ENCODE results near the gene POLG. TPM values are rescaled to one million over a fixed set of nuclear protein-coding genes. Genes with fewer than 3 reads are reported as not detected.

POLG gene
- total and polyA plus RNA-seq, 7 donors, result 32.6 to 64.5 (median 52.7) TPM

DNA sequence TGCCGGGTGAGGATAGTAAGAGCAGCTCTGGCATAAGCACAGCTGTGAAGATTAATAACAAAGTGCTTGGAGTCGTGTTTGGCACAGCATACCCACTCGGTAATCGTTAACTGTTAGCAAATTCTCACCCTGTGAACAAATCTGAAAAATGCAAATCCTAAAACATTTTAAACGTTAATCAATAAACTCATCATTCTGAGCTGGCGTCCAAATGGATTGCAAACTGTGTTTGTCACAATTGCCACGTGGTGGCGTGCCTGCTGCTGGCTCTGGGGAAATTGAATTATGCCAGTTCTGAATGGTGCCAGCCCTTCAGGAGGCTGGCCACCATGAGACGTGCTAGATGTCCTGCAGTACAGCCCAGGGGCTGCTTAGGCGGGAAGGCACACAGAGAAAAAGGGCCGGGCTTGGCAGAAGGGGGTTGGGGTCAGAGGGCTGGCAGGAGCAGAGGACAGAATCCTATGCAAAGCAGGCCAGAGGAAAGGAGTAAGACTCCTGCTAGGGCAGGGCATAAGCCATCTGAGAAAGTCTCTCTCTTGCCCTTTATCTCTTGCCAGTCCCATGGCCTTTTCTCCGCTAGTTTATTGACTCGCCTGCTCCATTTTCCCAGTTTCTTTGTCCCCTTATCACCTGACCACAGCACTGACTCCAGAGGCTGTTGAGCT lies 22.1 kb upstream of the POLG start:
- Histone ChIP-seq H3K27me3 (ENCODE audit: insufficient read depth in 3 of 3, low read length in 2 of 3) (peaks cover 0 to 82% (median 17%) of the 10 kb centered on the region in 3 donors), H3K27ac (no peak overlapping the region), H3K9me3 (no peaks in the 10 kb centered on the region), H3K36me3 (ENCODE audit: insufficient read depth in 1 of 2, low read depth in 1 of 2) (no peaks in the 10 kb centered on the region), H3K4me1 (peaks cover 7% of the 10 kb centered on the region), H3K4me3 (no peak overlapping the region)
- DNase-seq (no peak), ATAC-seq (no peak)
- 26 to 30% (median 29%) methylated on average over 13 of the region's 13 CpGs for WGBS, 3 donors
- TF ChIP-seq, protein P1, sequence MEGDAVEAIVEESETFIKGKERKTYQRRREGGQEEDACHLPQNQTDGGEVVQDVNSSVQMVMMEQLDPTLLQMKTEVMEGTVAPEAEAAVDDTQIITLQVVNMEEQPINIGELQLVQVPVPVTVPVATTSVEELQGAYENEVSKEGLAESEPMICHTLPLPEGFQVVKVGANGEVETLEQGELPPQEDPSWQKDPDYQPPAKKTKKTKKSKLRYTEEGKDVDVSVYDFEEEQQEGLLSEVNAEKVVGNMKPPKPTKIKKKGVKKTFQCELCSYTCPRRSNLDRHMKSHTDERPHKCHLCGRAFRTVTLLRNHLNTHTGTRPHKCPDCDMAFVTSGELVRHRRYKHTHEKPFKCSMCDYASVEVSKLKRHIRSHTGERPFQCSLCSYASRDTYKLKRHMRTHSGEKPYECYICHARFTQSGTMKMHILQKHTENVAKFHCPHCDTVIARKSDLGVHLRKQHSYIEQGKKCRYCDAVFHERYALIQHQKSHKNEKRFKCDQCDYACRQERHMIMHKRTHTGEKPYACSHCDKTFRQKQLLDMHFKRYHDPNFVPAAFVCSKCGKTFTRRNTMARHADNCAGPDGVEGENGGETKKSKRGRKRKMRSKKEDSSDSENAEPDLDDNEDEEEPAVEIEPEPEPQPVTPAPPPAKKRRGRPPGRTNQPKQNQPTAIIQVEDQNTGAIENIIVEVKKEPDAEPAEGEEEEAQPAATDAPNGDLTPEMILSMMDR (IDR thresholded peaks at IDR 0.05), result peak; percentile 9
- intact Hi-C loops (cut with DNase I), result loop anchor here in 1 of 2 donors (5.0 to 10.0 kb wide), 2 partner anchors 116 to 198 kb away; no protein-coding TSS in a partner anchor

DNA sequence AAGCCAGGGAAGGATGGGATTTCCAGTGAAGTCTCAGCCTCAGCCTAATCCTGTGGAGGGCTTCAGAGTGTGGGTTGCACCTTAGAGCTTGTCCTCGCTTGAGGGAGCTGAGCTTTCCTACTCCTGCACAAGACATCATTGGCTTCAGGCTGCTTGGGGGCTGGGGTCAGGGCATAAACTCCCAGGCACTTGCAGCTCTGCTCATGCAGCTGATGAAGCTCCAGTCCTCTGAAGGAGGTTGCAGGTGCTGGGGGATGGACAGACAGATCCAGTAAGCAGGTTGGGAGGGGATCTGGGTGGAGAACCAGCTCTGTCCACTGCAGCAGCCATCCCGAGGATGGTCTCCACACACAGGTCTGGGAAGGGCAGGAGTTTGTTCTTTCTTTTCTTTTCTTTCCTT lies 19.4 kb upstream of the POLG start:
- TF ChIP-seq, protein P1 (IDR thresholded peaks at IDR 0.05), result no peak
- DNase-seq (no peak), ATAC-seq (no peak)
- H3K4me1 ChIP-seq, result peaks cover 3% of the 10 kb centered on the region
- no peaks in the 10 kb centered on the region for H3K36me3 ChIP-seq (ENCODE audit: insufficient read depth in 1 of 2, low read depth in 1 of 2)
- H3K9me3 ChIP-seq, result no peaks in the 10 kb centered on the region
- intact Hi-C loops (cut with DNase I), result loop anchor here in 1 of 2 donors (10.0 kb wide), 1 partner anchor 201 kb away; no protein-coding TSS in a partner anchor
- no peak overlapping the region for H3K4me3 ChIP-seq
- no peak overlapping the region for H3K27ac ChIP-seq
- H3K27me3 ChIP-seq (ENCODE audit: insufficient read depth in 3 of 3, low read length in 2 of 3), result peaks cover 0 to 54% (median 9%) of the 10 kb centered on the region in 3 donors
- WGBS, 3 donors, result 45 to 70% (median 62%) methylated on average over 2 of the region's 2 CpGs

DNA sequence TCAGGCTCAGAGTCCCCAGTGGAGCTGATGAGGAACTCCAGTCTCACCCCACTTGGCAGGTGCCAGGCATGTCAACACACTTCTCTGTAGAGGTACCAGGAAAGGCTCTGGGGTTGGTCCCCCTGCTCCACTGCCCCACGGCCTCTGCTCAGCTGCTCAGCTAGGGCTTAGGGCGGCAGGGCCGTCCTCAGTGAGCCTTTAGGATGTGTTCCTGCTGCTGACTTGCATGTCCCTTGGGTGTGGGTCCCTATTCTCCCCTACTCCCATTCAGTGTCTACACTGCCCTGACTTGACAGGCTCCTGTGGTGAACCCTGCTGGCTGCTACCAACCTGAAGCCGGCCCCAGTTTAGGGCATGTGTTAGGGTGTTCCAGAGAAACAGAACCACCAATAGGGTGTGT lies 17.9 kb upstream of the POLG start:
- Histone ChIP-seq H3K4me1 (no peaks in the 10 kb centered on the region), H3K36me3 (ENCODE audit: insufficient read depth in 1 of 2, low read depth in 1 of 2) (no peaks in the 10 kb centered on the region), H3K27ac (no peak overlapping the region), H3K9me3 (no peaks in the 10 kb centered on the region), H3K27me3 (ENCODE audit: insufficient read depth in 3 of 3, low read length in 2 of 3) (peaks cover 0 to 41% (median 10%) of the 10 kb centered on the region in 3 donors), H3K4me3 (no peak overlapping the region)
- intact Hi-C loops (cut with DNase I), result loop anchor here in 1 of 2 donors (10.0 kb wide), 1 partner anchor 202 kb away; no protein-coding TSS in a partner anchor
- ATAC-seq, result no peak
- TF ChIP-seq, protein P1 (IDR thresholded peaks at IDR 0.05), result no peak
- 54 to 62% (median 61%) methylated on average over 4 of the region's 4 CpGs for WGBS, 3 donors
- DNase-seq, result no peak

DNA sequence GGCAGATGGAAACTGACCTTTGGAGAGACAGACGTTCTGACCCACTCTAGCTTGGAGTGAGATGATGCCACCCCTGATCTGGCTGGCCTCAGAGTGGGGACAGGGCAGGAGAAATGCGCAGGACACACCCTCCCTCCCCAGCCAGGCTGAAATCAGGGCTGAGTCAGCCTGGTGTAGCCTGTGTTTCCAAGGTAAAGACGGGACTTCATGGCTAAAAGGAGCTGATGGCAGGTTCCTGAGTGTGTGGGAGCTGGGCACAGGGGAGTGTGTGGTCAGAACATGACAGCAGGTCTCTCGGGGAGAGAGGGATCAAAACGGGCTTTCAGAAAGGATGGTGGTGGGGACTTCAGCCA lies 14.6 kb upstream of the POLG start:
- intact Hi-C loops (cut with DNase I), result no loop called here
- H3K9me3 ChIP-seq, result no peaks in the 10 kb centered on the region
- 59 to 71% (median 63%) methylated on average over 5 of the region's 5 CpGs for WGBS, 3 donors
- H3K27me3 ChIP-seq (ENCODE audit: insufficient read depth in 3 of 3, low read length in 2 of 3), result peaks cover 0 to 19% (median 5%) of the 10 kb centered on the region in 3 donors
- no peak overlapping the region for H3K4me3 ChIP-seq
- TF ChIP-seq, protein P1 (IDR thresholded peaks at IDR 0.05), result no peak
- ATAC-seq (no peak), DNase-seq (no peak)
- H3K4me1 ChIP-seq, result no peaks in the 10 kb centered on the region
- no peaks in the 10 kb centered on the region for H3K36me3 ChIP-seq (ENCODE audit: insufficient read depth in 1 of 2, low read depth in 1 of 2)
- no peak overlapping the region for H3K27ac ChIP-seq
